GM18517 (cell line): ENCODE results near the gene ADAM19.
A peak's percentile ranks its signal among the peaks of the same experiment; 100 is the strongest.

ENCODE experiments used
- ATAC-seq: cut with Tn5 transposase; IDR thresholded peaks from one replicate; pipeline ENCODE4 v1.9.1; 2021; ENCODE audit warnings: mild to moderate bottlenecking, moderate library complexity; ENCODE audit not compliant: unreplicated experiment

The ADAM19 gene

DNA sequence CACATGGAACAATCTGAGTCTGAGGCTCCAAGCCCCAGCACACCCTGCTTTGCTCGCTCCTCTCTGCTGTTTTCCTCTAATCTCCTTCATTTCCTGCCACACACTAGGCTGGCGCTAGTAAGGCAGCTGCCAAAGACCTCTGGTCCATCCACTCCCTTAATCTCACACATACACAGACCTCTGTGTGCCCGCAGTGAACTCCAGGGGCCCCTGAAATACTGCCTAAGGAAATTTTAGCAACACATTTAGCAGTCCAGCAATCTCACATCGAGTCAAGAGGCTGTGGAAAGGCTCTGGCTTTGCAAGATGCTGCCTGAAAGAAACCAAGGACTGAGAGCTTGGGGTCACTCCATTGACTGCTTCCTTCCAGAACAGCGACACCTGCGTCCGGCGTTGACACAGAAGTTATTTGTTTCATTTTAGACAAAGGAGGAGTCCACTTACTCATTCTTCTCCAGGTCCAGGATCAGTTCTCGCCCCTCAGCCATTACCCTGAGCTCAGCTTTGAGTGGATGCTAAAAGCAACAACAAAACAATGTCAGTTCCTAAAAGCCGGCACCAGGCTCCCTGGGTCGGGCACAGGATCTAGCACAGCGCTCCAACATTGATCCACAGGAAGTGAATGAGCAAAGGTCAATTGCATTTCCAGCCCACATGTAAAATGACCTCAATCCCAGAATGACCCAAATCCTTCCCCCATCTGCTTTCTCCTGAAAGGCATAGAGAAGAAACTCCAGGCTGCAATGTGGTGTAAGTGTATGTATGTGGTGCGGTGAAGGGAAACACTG is 11.5 kb downstream of the ADAM19 start:
- no peak for ATAC-seq

DNA sequence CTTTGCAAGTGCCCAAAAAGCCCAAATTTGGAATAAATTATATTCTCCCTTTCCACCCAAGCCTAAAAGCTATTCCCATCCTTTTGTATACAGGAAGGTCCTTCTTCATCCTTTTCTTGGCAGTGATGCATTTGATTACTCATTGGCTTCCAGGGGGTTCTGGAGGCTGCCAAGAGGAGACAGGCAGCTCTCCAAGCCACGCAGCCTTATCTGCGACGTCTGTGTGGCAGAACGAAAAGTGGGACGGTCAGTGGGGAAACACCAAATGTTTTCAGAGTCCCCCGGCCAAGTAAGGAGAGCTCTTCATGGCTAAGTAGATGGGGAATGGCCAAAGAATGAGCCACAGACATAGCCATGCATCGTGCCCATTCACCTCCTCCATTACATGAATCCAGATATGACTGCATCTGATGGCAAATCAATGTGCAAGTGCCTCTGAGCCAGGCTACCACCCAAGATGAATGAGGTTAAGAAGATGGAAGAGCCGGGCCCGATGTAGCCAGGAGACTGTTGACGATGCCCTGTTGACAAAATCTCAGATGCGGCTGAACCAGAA is 12.1 kb downstream of the ADAM19 start:
- ATAC-seq = no peak

DNA sequence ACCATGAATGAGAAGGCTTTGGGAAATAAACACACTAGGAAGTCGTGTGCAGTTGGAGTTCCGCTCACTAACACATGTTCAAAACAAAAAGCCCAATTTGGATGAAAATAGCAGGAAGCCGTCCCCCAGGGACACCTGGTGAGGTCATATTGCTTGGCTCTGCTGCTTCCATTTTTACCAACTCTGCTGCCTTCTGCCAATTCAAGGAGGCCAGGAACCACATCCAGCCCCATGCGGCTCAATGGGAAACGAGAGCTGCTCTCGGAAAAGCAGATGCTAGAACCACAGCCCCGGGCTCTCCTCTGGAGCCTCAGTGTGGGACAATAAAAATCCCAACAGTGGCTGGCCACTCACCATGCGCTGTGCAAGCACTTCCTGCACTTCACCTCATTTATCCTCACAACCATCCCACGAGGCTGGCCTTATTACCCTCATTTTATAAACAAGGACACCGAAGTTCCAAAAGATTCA is 13.4 kb downstream of the ADAM19 start:
- no peak for ATAC-seq

DNA sequence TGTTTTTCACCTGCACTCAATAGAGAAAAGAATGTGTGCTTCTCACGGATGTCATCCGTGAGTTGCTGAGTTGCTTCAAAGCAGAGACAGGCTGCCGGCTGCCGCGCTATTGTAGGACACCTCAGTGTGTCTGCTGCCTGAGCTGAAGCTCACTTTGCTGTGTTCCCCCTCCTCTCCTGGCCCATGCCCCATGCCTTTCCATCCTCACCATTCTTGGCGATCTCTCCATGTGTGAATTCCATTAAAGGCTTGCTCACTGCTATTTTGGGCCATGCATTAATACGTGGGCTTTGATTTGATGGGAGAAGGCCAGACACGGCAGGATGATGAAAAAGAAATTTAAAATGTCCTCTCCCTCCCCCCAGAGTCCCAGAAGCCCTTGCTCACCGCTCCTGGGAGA is 14.5 kb downstream of the ADAM19 start:
- ATAC-seq = no peak

DNA sequence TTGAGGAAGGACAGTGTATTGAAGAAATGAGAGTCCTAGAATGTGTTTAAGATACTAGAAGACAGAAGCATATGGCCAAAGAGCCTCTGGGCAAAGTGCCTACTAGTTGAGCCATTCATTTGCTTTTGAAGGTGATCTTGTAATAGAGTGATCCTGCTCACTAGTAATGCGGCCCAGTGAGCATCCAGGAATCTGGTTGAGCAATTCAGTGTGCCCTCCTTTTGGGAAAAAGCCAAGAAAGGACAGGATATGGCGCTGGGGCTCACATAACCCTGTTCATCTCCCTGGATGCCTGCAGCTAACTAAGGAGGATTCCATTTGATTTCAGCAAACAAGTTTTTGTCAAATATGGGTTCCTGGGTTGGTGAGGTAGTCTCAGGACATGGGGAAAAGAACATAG is 16.3 kb downstream of the ADAM19 start:
- ATAC-seq = no peak

DNA sequence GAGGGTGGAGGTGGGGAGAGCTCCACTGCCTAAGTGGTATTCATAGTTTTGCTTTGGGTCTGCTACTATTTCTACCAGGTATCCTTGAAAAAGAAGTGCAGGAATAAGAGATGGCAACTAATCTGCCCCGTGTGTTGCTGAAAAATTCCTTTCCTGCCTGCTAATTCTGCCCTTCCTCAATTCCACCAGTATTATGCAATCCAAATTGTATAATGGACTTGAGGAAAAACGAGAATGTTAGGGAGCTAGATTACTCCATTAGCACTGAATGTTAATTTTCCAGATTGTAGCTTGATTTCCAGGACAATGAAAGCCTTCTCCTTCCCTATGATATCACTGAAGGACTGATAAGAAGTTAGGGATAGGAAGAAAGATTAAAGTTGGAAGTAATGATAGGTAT is 16.9 kb downstream of the ADAM19 start:
- no peak for ATAC-seq

DNA sequence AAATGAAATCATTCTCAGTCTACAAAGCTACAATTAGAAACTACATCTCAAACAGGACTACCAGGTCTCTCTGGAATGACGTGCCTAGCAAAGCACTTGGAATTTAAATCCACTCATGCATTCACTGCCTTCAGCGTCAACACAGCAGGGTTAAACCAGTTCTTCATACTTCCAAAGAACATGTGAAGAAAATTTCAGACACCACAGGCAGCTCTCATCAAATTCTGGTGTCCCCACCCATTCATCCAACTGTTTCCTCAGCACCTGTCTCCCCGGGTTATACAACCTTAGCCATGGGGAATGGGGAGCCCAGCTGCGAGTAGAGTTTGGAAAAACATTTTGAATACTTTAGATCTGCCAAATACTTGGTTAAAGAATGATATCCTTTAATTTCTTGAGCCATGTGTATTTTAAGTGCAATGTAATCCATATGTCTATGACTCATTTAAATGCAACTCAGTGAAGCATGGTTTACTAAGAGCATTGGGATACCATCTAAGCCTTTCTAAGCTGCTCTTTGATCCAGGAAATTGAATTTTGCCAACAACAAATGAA is 17.5 kb downstream of the ADAM19 start:
- no peak for ATAC-seq

DNA sequence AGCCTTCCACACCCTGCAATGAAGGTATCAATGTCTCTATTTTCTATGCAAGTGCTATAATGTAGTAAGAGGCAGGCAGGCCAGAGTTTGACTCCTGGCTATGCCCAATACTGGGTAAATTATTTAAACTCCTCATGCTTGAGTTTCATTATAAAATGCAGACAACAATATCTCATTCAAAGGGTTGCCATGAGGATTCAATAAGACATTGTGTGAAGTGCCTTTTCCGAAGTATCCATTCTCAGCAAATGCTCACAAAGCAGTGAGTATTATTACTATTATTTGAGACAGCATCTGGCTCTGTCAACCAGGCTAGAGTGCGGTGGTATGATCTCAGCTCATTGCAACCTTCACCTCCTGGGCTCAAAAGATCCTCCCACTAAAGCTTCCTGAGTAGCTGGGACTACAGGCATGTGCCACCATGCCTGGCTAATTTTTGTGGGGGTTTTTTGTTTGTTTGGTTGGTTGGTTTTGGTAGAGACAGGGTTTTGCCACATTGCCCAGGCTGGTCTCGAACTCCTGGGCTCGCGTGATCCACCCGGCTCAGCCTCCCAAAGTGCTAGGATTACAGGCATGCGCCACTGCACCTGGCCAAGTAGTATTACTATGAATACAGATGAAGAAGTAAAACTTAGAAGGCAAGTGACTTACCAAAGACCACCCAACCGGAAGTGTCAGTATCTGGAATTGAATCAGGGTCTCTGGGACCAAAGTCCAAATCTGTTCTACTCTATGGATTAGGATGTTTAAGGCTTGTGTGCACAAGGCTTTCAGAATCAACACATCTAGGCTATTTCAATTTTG is 18.8 kb downstream of the ADAM19 start:
- no peak for ATAC-seq

DNA sequence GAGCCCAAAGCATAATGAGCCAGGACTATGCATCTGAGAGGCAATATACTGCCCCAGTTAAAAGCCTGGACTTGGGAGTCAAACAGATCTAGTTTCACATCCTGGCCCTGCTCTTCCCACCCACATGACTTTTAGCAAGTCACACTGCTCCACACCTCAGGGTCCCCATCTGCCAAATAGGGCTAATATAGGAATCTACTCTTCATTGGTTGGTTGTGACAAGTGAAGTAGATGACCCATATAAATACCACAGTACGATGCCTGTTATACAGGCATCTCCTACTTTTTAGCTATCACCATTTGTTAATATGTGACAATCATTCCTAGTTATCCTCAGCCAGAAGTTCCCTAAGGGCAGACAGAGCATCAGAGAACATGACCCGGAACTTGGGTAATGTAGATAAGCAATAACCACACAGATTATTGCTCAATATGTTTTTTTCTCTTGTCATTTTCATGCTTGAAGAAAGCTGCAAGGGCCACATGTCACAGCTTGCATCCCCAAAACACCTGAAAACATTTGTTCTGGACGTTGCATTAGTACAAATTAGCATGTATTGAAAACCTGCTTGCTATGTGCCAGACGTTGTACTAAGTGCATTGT is 20.4 kb downstream of the ADAM19 start:
- no peak for ATAC-seq

DNA sequence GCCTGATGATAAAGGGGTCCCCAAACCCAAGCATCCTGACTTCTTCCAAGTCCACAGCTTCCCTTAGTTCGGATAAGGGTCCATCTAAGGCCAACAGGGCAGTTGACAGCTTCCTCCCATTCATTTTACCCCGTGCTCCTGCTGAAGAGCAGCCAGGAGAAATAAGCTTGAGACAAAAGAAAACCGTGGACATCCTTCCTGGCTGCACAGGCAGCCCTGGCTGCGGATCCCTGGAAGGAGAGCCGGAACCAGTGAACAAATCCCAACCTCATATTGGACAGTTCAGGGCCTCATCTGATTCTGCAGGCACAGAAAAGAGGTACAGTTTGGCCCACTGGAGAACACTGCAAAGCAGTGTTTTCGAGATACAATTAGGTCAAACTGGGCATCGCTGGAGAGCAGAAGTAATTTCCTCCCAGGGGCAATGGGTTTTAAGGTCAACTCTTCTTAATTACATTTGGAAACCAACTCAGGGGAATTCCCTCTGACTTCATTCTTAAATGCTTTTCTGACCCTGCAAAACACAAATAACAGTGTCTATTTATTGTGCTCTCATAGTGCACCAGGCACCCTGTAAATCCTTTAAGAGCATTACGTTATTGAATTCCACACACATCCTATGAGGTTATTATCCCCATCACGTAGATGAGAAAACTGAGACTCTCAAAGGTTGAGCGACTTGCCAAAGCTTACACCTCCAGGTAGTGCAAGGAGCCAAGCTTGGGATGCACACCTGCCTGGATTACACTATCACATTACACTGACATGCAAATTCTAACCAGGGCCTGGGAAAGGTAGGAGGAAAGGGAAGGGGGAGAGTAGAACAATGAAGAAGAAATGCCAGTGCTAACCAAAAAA is 21.2 kb downstream of the ADAM19 start:
- ATAC-seq = peak; percentile 69

DNA sequence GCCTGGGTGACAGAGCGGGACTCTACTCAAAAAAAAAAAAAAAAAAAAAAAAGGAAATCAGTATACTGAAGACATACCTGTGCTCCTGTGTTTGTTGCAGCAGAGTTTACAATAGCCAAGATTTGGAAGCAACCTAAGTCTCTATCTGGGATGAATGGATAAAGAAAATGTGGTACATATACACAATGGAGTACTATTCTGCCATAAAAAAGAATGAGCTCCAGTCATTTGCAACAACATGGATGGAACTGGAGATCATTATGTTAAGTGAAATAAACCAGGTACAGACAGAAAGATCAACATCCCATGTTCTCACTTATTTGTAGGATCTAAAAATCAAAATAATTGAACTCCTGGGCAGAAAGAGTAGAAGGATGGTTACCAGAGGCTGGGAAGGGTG is 22.9 kb downstream of the ADAM19 start:
- ATAC-seq = no peak

DNA sequence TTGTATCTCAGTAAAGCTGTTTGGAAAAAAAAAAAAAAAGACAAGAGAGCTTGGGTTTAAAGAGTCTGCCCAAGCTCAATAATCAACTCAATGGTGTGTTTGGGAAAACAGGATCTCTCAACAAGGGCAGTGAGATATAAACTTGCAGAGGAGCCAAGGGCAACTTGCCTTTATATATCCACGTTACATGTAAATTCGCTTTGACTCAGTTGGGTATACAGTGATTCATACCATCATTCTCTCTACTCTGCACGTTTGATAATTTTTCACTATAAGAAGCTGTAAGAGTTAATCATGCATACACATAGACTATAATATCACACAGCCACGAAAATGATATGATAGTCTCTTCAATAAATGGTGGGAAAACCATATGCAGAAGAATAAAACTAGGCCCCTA is 24.9 kb downstream of the ADAM19 start:
- no peak for ATAC-seq

DNA sequence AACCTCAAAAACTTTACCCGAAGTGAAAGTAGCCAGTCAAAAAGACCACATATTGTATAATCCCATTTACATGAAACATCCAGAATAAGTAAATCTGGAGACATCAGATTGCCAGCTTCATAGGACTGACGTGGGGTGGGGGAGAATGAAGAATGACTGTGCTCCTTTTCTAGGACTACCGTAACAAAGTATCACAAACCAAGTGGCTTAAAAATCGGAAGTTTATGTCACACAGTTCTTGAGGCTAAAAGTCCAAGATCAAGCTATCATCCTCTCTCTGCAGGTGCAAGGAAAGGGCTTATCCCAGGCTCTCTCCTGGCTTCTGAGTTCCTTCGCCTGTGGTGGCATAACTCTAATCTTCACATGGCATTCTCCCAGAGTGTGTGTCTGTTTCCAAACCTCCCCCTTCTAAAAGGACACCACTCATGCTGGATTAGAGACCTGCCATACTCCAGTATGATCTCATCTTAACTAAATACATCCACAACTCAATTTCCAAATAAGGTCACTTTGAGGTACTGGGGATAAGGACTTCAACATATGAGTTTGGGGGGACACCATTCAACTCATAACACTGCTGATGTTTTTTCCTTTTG is 25.5 kb downstream of the ADAM19 start:
- ATAC-seq = no peak

DNA sequence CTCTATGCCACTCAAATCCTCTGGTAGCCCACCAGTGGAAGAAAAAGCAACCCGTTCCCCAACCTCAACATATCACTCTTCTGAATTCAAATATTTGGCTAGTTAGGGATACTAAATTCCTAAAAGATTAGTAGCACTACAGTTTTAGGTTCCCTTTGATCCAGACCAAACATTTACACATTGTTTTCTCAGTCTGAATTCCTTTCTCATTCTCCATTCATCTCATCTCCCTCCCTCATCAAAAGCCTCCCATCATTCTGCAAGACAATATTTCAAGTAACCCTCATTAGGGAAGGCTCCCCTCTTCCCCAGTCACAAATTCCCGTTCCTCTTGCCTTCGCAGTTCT is 26.3 kb downstream of the ADAM19 start:
- no peak for ATAC-seq

DNA sequence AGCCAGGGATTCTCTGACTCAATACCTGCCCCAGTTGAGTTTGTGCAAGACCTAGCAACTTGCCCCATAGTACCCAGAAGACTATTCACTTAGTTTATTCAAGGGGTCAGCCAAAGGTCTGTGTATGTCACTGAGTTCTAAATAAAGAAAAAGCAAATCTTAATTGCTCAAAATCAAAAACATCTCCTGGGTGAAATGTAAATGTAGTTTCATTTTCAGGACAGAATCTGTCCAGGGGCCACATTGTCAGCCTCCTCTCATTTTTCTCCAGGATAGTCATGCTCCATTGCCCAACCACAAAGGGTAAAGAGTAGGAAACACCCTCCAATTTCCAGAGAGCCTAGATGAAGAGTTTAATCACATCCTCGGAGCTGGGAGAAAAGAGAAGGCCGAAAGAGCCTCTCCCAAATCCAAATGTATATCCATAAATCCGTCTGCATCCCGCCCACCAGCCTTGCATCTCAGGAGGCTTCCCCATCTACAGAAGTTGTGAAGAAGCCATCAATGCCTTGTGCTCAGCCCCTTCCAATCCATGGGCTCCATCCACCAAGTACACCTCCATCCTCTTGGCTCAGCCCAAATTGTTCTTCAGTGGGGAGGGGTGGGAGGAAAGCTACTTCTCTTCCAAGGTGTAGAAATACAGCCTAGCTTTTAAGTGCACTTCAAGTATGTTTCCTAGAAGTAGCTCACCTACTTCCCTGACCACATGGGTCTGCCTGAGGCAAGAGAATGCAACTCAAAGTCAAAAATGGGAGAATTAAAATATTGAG is 26.9 kb downstream of the ADAM19 start:
- ATAC-seq = no peak

DNA sequence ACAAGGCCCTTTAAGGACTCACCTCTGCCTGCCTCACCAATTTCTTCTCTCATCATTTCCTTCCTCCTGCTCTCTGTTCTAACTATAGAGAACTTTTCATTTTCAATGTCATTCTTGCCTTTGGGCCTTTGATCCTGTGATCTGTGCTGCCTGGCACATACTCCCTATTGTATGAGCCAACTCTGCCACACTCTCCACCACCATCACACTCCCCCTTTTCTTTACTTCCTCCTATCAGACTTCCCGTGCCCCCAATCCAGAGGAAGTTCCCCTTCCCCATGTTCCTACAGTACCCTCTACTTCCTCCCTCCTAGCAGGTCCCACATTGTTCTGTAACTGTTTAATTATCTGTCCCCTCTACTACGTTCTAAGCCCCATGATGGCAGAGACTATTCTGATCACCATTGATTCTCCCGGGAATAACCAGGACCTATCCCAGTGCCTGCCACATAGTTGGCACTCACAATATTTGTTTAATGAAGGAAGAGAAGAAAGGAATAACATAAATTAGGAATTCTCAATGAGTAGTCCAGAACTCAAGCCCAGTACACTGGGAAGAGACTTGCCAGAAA is 27.5 kb downstream of the ADAM19 start:
- ATAC-seq = no peak

DNA sequence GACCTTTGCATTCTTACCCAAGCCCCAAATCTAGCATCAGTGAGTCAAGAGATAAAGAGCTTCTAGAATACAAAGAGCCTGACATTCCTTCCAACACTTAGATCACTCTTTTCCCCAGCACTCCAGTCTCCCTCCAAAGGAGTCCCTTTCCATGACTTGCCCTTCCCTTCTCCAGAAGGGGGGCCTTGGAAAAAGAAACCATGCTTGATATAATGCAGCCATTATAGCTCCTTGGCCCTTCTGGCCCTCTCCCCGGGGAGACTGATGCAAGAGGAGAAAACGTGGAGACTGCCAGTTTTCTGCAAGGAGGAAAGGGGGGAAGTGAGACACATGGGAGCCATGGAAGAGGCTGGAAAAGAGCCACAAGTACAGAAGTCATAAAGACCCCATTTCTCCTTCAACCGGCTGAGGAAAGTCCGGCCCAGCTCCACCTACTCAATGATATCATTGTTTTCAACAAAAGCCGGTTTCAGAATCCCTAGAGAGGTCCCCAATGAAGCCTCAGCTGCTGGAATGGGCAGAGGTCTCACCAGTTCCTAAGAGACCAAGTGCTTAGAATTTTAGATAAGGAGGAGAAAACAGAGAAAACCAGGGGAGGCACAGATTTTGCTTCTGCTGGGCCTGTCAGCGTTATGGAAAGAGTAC is 29.0 kb downstream of the ADAM19 start:
- no peak for ATAC-seq

DNA sequence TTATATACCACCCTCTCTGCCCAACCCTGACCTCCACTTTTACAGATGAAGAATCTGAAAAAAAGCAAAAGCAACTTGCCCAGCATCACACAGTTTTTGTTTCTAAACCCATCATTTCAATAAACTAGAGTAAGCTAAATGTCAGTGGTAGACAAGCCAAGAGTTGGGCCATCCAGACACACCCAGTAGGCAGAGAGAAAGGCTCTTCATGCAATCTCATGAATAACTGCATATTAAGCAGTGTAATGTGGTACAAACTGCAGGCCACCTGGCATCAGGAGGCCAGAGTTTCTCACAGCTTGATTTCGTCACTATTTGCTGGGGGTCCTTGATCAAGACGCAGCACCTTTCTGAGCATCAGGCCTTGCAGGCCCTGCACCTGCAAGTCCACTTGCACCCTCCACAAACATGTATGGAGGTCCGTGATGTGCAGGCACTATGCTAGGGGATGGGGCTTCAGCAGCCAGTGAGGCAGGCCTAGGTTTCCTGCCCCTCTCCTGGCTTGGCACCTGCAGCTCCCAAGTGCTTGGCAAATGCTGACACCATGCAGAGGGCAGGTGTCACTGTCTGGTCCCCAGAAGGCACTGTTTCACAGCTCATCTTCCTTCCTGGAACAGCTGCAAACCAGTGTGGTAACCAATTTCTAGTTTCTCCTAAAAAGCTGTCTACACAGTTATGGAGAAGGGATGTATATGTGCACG is 29.8 kb downstream of the ADAM19 start:
- ATAC-seq = no peak
